ENCODE data around the gene SCAF4. TPM values are rescaled to one million over a fixed set of nuclear protein-coding genes. Genes with fewer than 3 reads are reported as not detected.

SCAF4 gene
- total RNA-seq, 2 donors from 2014 or later, result 12.6 to 29.5 TPM

- TF ChIP-seq CTCF (IDR thresholded peaks at IDR 0.05) (no peak), POLR2A (IDR thresholded peaks at IDR 0.05) (no peak), POLR2AphosphoS5 (IDR thresholded peaks at IDR 0.05) (no peak)
- Histone ChIP-seq H3K27ac (no peak overlapping the region), H3K4me3 (no peak overlapping the region), H3K4me1 (replicated peaks) (no peaks in the 10 kb centered on the region), H3K36me3 (no peaks in the 10 kb centered on the region), H3K9me3 (no peaks in the 10 kb centered on the region), H3K27me3 (replicated peaks; ENCODE audit: insufficient read depth) (no peaks in the 10 kb centered on the region)
- WGBS, result 56% methylated on average over 1 of the region's 1 CpG
- intact Hi-C loops (cut with DNase I), result no loop called here
- DNase-seq (ENCODE audit: low spot score), result no peak
Measured at GRCh38 chr21:31710586-31710985, 21.3 kb downstream of the SCAF4 start.

- TF ChIP-seq CTCF (IDR thresholded peaks at IDR 0.05), result no peak
- no peak for TF ChIP-seq POLR2A (IDR thresholded peaks at IDR 0.05)
- no peak for TF ChIP-seq POLR2AphosphoS5 (IDR thresholded peaks at IDR 0.05)
- Histone ChIP-seq H3K4me1 (replicated peaks) (no peaks in the 10 kb centered on the region), H3K27me3 (replicated peaks; ENCODE audit: insufficient read depth) (no peaks in the 10 kb centered on the region), H3K9me3 (no peaks in the 10 kb centered on the region), H3K4me3 (no peak overlapping the region), H3K36me3 (no peaks in the 10 kb centered on the region), H3K27ac (no peak overlapping the region)
- 36% methylated on average over 1 of the region's 1 CpG for WGBS
- intact Hi-C loops (cut with DNase I), result no loop called here
- no peak for DNase-seq (ENCODE audit: low spot score)
Measured at GRCh38 chr21:31708541-31708940, 23.4 kb downstream of the SCAF4 start.

- Histone ChIP-seq H3K27ac (no peak overlapping the region), H3K27me3 (replicated peaks; ENCODE audit: insufficient read depth) (no peaks in the 10 kb centered on the region), H3K36me3 (no peaks in the 10 kb centered on the region), H3K4me3 (no peak overlapping the region), H3K9me3 (no peaks in the 10 kb centered on the region), H3K4me1 (replicated peaks) (no peaks in the 10 kb centered on the region)
- intact Hi-C loops (cut with DNase I), result no loop called here
- no peak for TF ChIP-seq POLR2A (IDR thresholded peaks at IDR 0.05)
- no peak for TF ChIP-seq POLR2AphosphoS5 (IDR thresholded peaks at IDR 0.05)
- no peak for TF ChIP-seq CTCF (IDR thresholded peaks at IDR 0.05)
- no peak for DNase-seq (ENCODE audit: low spot score)
Measured at GRCh38 chr21:31707499-31707898, 24.4 kb downstream of the SCAF4 start.

- no peaks in the 10 kb centered on the region for H3K4me1 ChIP-seq (replicated peaks)
- intact Hi-C loops (cut with DNase I), result no loop called here
Measured at GRCh38 chr21:31706562-31706961, 25.4 kb downstream of the SCAF4 start.

More at GRCh38 chr21:31706562-31706961, 25.4 kb downstream of the SCAF4 start:
- no peak overlapping the region for H3K27ac ChIP-seq
- 59% methylated on average over 3 of the region's 3 CpGs for WGBS
- DNase-seq (ENCODE audit: low spot score), result no peak
- no peaks in the 10 kb centered on the region for H3K36me3 ChIP-seq
- TF ChIP-seq POLR2A (IDR thresholded peaks at IDR 0.05) (no peak), CTCF (IDR thresholded peaks at IDR 0.05) (no peak), POLR2AphosphoS5 (IDR thresholded peaks at IDR 0.05) (no peak)
- no peaks in the 10 kb centered on the region for H3K9me3 ChIP-seq
- no peak overlapping the region for H3K4me3 ChIP-seq
- no peaks in the 10 kb centered on the region for H3K27me3 ChIP-seq (replicated peaks; ENCODE audit: insufficient read depth)

All from prostate gland (tissue), 2 donors.